ENCODE data around the gene MGAT1.
"Not testable (repeated sequence)": the region's sequence is repeated elsewhere in the genome, so short reads cannot be mapped to it uniquely, and the experiment has no call there.

Gene MGAT1

DNA sequence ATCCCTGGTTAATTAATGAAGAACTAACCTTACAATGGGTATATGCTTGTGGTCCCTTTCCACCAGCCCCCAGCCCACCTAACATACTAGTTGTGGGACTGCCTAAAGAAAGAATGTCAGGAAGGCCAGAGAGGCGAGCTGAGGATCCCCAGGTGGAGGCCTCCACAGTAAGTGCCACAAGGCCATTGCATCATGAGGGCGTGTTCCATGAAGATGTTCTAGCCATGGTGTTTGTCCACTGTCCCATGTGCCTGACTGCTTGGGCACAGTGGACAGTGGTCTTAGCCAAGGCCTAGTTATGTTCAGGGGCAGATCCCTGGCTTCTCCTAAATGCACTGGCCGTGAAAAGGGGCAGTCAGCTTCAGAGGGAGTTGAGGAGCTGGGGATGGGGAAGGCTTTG, 37.3 kb upstream of the MGAT1 start:
- no peak for DNase-seq (ENCODE audit: low read depth, low spot score)
- TF ChIP-seq EZH2 (IDR thresholded peaks at IDR 0.05) (no peak), FOXP2 (optimal IDR thresholded peaks at IDR 0.05; ENCODE audit: control extremely low read depth, extremely low read length, insufficient read depth) (no peak), POLR2AphosphoS5 (IDR thresholded peaks at IDR 0.05; ENCODE audit: borderline replicate concordance, low read depth, low read length) (no peak)
- Histone ChIP-seq H3K9me3 (ENCODE audit: low read depth, low read length) (no peaks in the 10 kb centered on the region), H3K4me3 (no peak overlapping the region), H3K9ac (ENCODE audit: insufficient read length) (no peak overlapping the region), H3K27ac (no peak overlapping the region), H3K36me3 (ENCODE audit: insufficient read depth, low read length) (no peaks in the 10 kb centered on the region)

DNA sequence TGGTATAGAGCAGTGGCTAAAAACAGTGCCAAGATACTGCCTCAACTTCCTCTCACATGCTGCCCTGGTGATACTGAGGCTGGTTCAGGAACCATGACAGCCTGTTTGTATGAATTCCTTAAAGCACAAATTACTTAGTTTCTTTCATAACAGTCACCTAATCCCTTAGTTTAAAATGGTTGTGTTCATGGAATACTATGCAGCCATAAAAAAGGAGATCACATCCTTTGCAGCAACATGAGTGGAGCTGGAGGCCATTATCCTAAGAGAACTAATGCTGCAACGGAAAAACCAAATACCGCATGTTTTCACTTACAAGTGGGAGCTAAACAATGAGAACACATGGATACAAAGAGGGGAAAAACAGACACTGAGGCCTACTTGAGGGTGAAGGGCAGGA, 36.6 kb upstream of the MGAT1 start:
- Histone ChIP-seq H3K27ac (no peak overlapping the region), H3K4me3 (no peak overlapping the region), H3K36me3 (ENCODE audit: insufficient read depth, low read length) (no peaks in the 10 kb centered on the region), H3K9me3 (ENCODE audit: low read depth, low read length) (no peaks in the 10 kb centered on the region), H3K9ac (ENCODE audit: insufficient read length) (no peak overlapping the region)
- TF ChIP-seq POLR2AphosphoS5 (IDR thresholded peaks at IDR 0.05; ENCODE audit: borderline replicate concordance, low read depth, low read length) (no peak), EZH2 (IDR thresholded peaks at IDR 0.05) (no peak), FOXP2 (optimal IDR thresholded peaks at IDR 0.05; ENCODE audit: control extremely low read depth, extremely low read length, insufficient read depth) (no peak)
- no peak for DNase-seq (ENCODE audit: low read depth, low spot score)

DNA sequence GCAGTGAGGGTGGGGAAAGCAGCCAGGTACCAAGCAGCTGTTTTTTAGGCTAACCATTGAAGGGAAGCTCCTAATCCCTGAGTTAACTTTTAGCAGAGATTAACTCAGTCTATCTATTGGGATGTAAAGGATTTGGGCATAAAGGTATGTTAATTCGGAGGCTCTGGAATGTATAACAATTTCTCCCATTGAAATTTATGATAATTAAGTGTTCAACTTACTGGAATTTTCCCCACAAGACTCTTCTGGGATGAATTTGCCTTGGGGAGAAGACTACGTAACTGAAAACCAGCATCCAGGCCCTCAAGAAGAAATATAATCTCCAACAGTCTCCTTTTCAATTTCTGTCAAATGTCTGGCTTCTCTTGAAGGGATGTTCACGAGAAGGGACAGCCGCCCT, 34.9 kb upstream of the MGAT1 start:
- Histone ChIP-seq H3K9me3 (ENCODE audit: low read depth, low read length) (no peaks in the 10 kb centered on the region), H3K4me3 (no peak overlapping the region), H3K36me3 (ENCODE audit: insufficient read depth, low read length) (no peaks in the 10 kb centered on the region), H3K9ac (ENCODE audit: insufficient read length) (no peak overlapping the region), H3K27ac (no peak overlapping the region)
- TF ChIP-seq POLR2AphosphoS5 (IDR thresholded peaks at IDR 0.05; ENCODE audit: borderline replicate concordance, low read depth, low read length) = no peak
- no peak for TF ChIP-seq FOXP2 (optimal IDR thresholded peaks at IDR 0.05; ENCODE audit: control extremely low read depth, extremely low read length, insufficient read depth)
- TF ChIP-seq EZH2 (IDR thresholded peaks at IDR 0.05) = no peak
- no peak for DNase-seq (ENCODE audit: low read depth, low spot score)

DNA sequence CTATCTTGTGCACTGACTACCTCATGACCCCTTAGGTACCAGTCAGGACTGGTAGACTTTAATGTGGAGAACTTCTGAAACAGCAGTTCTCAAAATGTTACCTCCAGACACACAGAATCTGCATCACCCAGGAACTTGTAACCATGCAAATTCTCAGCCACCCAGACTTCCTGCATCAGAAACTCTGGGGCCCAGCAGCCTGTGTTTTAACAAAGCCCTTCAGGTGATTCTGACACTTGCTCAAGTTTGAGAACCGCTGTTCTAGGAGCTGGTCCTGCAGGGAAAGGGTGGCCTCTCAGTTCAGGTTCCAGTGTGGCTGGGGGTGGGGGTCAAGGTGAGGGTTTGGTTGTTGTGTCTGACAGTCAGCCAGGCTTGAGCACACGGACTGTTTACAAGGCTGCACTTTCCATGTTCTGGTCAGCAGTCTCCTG, 30.0 kb upstream of the MGAT1 start:
- no peak for DNase-seq (ENCODE audit: low read depth, low spot score)
- Histone ChIP-seq H3K4me3 (no peak overlapping the region), H3K9me3 (ENCODE audit: low read depth, low read length) (no peaks in the 10 kb centered on the region), H3K27ac (no peak overlapping the region), H3K36me3 (ENCODE audit: insufficient read depth, low read length) (no peaks in the 10 kb centered on the region), H3K9ac (ENCODE audit: insufficient read length) (no peak overlapping the region)
- TF ChIP-seq FOXP2 (optimal IDR thresholded peaks at IDR 0.05; ENCODE audit: control extremely low read depth, extremely low read length, insufficient read depth) = no peak
- TF ChIP-seq EZH2 (IDR thresholded peaks at IDR 0.05) = no peak
- no peak for TF ChIP-seq POLR2AphosphoS5 (IDR thresholded peaks at IDR 0.05; ENCODE audit: borderline replicate concordance, low read depth, low read length)

DNA sequence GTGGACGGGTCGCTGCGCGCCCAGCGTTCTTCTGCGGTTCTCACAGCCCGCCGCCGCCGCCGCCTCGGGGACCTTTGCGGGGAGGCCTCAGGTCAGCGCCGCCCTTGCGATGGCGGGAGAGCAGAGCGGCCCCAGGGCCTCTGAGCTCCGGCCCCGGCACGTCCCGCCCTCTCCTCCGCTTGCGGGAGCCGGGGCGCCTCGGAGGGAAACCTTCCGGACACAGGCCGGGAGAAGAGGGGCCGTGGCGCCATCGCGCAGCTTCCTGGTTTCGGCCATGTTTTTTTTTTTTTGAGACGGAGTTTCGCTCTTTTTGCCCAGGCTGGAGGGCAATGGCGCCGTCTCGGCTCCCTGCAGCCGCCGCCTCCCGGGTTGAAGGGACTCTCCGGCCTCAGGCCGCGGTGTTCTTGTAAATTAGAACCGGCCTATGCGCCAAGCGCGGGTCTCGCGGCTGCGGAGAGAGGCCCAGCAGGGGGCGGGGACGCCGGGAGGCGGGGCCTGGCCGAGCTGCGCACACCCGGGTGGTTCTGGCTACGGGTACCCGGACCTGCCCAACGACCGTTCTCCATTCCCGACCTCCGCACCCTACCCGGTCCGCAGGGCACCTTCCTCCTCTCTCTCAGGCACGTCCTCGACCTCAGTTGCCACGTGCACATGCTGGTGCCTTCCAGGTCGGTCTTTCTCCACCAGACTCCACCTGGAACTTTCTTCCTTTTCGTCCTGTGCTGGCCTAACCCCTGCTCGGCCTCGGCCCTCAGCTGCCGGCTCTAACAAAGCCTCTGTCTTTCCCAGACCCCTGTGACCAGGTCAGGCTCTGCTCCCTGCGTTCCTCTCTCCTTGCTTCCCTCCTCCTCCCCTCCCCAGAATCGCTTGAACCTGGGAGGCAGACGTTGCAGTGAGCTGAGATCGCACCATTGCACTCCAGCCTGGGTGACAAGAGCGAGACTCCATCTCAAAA, 28.8 kb upstream of the MGAT1 start:
- Histone ChIP-seq H3K27ac (no peak overlapping the region), H3K9me3 (ENCODE audit: low read depth, low read length) (no peaks in the 10 kb centered on the region), H3K4me3 (no peak overlapping the region), H3K36me3 (ENCODE audit: insufficient read depth, low read length) (no peaks in the 10 kb centered on the region), H3K9ac (ENCODE audit: insufficient read length) (no peak overlapping the region)
- no peak for TF ChIP-seq EZH2 (IDR thresholded peaks at IDR 0.05)
- no peak for TF ChIP-seq POLR2AphosphoS5 (IDR thresholded peaks at IDR 0.05; ENCODE audit: borderline replicate concordance, low read depth, low read length)
- TF ChIP-seq FOXP2 (optimal IDR thresholded peaks at IDR 0.05; ENCODE audit: control extremely low read depth, extremely low read length, insufficient read depth) = no peak
- no peak for DNase-seq (ENCODE audit: low read depth, low spot score)

DNA sequence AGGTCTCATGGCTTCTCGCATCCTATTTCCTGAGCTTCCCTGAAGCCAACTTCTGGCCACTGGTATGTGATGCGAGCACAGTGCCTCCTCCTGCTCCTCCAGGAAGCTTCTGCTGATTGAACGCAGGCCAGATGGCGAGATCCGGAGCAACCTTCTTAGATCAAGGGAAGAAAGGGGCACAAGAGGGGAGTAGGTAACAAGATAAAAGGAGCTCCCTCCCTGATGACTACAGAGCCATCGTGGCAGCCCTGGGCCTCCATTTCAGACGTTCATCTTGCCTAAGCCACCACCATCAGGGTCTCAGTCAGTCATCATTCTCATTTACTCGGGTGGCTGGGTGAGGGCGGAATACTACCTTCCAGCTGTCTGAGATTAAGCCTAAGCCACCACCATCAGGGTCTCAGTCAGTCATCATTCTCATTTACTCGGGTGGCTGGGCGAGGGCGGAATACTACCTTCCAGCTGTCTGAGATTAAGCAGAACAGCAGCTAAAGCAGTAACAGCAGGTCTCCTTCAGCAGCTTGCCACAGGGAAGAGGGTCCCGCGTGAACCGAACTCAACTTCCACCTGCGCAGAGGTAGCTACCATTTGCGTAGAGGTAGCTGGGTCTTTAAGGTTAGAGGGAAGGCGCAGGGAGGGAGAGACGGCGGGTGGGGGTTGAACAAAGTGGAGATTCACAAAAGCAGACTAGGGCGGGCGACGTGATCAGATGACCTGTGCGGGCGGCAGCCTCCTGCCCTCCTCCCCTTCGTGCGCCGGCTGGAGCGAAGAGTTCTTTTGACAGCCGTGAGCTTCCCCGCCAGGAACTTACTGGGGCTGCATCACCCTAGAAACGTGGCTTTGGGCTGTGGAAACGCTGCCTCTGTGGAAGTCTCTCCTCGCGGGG, 27.9 kb upstream of the MGAT1 start:
- DNase-seq (ENCODE audit: low read depth, low spot score) = no peak
- H3K9ac ChIP-seq (ENCODE audit: insufficient read length) = no peak overlapping the region
- no peaks in the 10 kb centered on the region for H3K36me3 ChIP-seq (ENCODE audit: insufficient read depth, low read length)
- no peak overlapping the region for H3K4me3 ChIP-seq
- H3K27ac ChIP-seq = no peak overlapping the region
- H3K9me3 ChIP-seq (ENCODE audit: low read depth, low read length) = no peaks in the 10 kb centered on the region
- no peak for TF ChIP-seq POLR2AphosphoS5 (IDR thresholded peaks at IDR 0.05; ENCODE audit: borderline replicate concordance, low read depth, low read length)
- no peak for TF ChIP-seq FOXP2 (optimal IDR thresholded peaks at IDR 0.05; ENCODE audit: control extremely low read depth, extremely low read length, insufficient read depth)
- no peak for TF ChIP-seq EZH2 (IDR thresholded peaks at IDR 0.05)

DNA sequence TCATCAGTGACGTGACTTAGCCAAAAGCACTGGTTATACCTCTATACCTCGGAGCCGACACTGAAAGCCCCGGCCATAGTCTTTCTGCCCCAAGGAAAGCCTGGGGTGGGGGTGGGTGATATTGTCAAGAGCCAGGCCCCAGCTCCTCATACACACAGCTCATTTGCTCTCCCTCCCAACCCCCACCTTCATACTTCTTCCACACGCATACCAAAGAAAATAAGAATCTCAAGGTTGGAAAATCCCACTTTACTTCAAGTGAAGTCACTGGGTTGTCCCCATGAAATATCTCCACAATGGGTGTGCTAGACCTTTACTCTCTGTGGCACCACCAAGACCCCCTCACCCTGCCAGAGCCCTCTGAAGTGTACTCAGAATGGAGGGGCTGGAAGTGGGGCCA, 27.1 kb upstream of the MGAT1 start:
- no peak for TF ChIP-seq EZH2 (IDR thresholded peaks at IDR 0.05)
- TF ChIP-seq FOXP2 (optimal IDR thresholded peaks at IDR 0.05; ENCODE audit: control extremely low read depth, extremely low read length, insufficient read depth) = no peak
- DNase-seq (ENCODE audit: low read depth, low spot score) = no peak
- Histone ChIP-seq H3K27ac (no peak overlapping the region), H3K36me3 (ENCODE audit: insufficient read depth, low read length) (no peaks in the 10 kb centered on the region), H3K9me3 (ENCODE audit: low read depth, low read length) (no peaks in the 10 kb centered on the region), H3K4me3 (no peak overlapping the region), H3K9ac (ENCODE audit: insufficient read length) (no peak overlapping the region)

DNA sequence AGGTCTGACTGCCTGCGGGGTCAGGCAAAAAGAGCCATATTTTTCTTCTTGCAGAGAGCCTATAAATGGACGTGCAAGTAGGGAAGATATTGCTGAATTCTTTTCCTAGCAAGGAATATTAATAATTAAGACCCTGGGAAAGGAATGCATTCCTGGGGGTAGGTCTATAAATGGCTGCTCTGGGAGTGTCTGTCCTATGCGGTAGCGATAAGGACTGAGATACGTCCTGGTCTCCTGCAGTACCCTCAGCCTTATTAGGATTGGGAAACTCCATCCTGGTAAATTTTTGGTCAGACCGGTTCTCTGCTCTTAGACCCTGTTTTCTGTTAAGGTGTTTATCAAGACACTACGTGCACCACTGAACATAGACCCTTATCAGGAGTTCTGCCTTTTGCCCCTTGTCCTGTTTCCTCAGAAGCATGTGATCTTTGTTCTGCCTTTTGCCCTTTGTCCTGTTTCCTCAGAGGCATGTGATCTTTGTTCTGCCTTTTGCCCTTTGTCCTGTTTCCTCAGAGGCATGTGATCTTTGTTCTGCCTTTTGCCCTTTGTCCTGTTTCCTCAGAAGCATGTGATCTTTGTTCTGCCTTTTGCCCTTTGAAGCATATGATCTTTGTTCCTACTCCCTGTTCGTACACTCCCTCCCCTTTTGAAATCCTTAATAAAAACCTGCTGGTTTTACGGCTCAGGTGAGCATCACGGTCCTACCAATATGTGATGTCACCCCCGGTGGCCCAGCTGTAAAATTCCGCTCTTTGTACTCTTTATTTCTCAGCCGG, 26.3 kb upstream of the MGAT1 start:
- H3K36me3 ChIP-seq (ENCODE audit: insufficient read depth, low read length); DNase-seq (ENCODE audit: low read depth, low spot score); H3K9ac ChIP-seq (ENCODE audit: insufficient read length); H3K9me3 ChIP-seq (ENCODE audit: low read depth, low read length); H3K4me3 ChIP-seq; H3K27ac ChIP-seq: not testable (repeated sequence)

DNA sequence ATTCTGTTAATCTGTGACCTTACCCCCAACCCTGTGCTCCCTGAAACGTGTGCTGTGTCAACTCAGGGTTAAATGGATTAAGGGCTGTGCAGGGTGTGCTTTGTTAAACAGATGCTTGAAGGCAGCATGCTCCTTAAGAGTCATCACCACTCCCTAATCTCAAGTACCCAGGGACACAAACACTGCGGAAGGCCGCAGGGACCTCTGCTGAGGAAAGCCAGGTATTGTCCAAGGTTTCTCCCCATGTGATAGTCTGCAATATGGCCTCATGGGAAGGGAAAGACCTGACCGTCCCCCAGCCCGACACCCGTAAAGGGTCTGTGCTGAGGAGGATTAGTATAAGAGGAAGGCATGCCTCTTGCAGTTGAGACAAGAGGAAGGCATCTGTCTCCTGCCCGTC, 24.8 kb upstream of the MGAT1 start:
- H3K4me3 ChIP-seq; H3K36me3 ChIP-seq (ENCODE audit: insufficient read depth, low read length); H3K27ac ChIP-seq; H3K9me3 ChIP-seq (ENCODE audit: low read depth, low read length); H3K9ac ChIP-seq (ENCODE audit: insufficient read length); DNase-seq (ENCODE audit: low read depth, low spot score): not testable (repeated sequence)

All from SK-N-MC (cell line).